OCI-LY3 (cell line): ENCODE measurements around the gene CCM2L.

Experiments
- H2AFZ ChIP-seq: fragments of 200-600, 300-600 bp; shearing (Covaris generic); 2 replicates; pipeline ENCODE4 v1.6.0; 2014; ENCODE audit warnings: antibody characterized with exemption, low read depth, low read length
- H3K27ac ChIP-seq: fragments of 200-600, 300-600 bp; sonication (generic); 2 replicates; pipeline ENCODE4 v1.5.1; 2014; ENCODE audit warnings: mild to moderate bottlenecking, low read length, moderate library complexity, mixed read lengths
- H3K27me3 ChIP-seq: fragments of 200-600, 300-600 bp; sonication (generic); 2 replicates; pipeline ENCODE4 v1.6.1; 2014; ENCODE audit warnings: low read depth, low read length, mixed read lengths
- H3K36me3 ChIP-seq: fragments of 200-600, 300-600 bp; sonication (generic); replicated peaks from 2 replicates; pipeline ENCODE3; 2014; ENCODE audit warnings: low read depth, low read length, mixed read lengths
- H3K4me1 ChIP-seq: fragments of 300-600, 200-600 bp; sonication (generic); 2 replicates; pipeline ENCODE4 v1.6.1; 2014; ENCODE audit warnings: low read length, mixed read lengths
- H3K4me2 ChIP-seq: fragments of 200-600, 300-600 bp; sonication (generic); 2 replicates; pipeline ENCODE4 v1.6.1; 2014; ENCODE audit warnings: low read length, mixed read lengths
- H3K4me3 ChIP-seq: fragments of 300-600, 200-600 bp; sonication (generic); 2 replicates; pipeline ENCODE4 v1.5.1; 2014; ENCODE audit warnings: antibody characterized with exemption, mild to moderate bottlenecking, low read length, moderate library complexity
- H3K79me2 ChIP-seq: fragments of 300-600, 200-600 bp; shearing (Covaris generic); 2 replicates; pipeline ENCODE4 v1.6.1; 2014; ENCODE audit warnings: mild to moderate bottlenecking, low read length, mixed read lengths
- H3K9ac ChIP-seq: fragments of 300-600, 200-600 bp; shearing (Covaris generic); 2 replicates; pipeline ENCODE4 v1.6.0; 2014; ENCODE audit warnings: mild to moderate bottlenecking, low read length, moderate library complexity
- H3K9me3 ChIP-seq: fragments of 200-600, 300-600 bp; shearing (Covaris generic); 2 replicates; pipeline ENCODE4 v1.6.1; 2014; ENCODE audit warnings: low read length, mixed read lengths; ENCODE audit not compliant: insufficient read depth
- H4K20me1 ChIP-seq: fragments of 200-600, 300-600 bp; sonication (generic); 2 replicates; pipeline ENCODE4 v1.6.1; 2016; ENCODE audit warnings: low read length, mixed read lengths; ENCODE audit not compliant: insufficient read depth
- EZH2phosphoT487 ChIP-seq: fragments of 200-600 bp; shearing (Covaris generic); IDR thresholded peaks from 2 replicates; pipeline ENCODE4 v1.6.1; 2018; ENCODE audit warnings: antibody characterized with exemption, mixed run types, low read depth
- TF ChIP-seq, protein P1 (sequence below): fragments of 200-600, 300-600 bp; sonication (generic); IDR thresholded peaks from 2 replicates; pipeline ENCODE4 v1.5.1; 2014; ENCODE audit warnings: antibody characterized with exemption, low read length, low read depth

Gene CCM2L

DNA sequence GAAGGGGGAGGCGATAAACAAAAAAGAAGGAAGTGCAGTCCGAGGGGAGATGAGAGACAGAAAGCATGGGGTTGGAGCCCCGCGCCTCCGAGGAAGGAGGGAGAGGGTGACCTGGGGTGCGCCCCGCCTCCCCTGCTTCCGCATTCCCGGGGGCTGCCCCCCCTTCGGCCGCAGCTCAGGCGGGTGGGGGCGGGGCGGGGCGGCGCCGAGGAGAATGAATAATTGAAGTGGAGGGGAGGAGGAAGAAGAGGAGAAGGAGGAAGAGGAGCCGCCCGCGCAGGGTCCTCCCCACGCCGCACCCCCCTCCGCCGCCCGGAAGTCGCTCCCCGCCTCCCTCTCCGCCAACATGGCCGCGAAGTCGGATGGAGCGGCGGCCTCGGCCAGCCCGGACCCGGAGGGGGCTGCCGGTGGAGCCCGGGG, 42.4 kb upstream of the CCM2L start, which contains the start of gene XKR7:
Gene XKR7 (plus strand): TSS at position 322 of the 420 bp plus-strand sequence. CDS start 25 bp downstream, at position 347.
- peak within 1 kb of the TSS; percentile 78 for H3K4me3 ChIP-seq
- peak within 1 kb of the TSS; percentile 85 for H3K4me2 ChIP-seq
- H3K9ac ChIP-seq: no peak within 1 kb of the TSS

GRCh38 chr20:31968291-31969126, 41.7 kb upstream of the CCM2L start:
- H3K9ac ChIP-seq: no peak overlapping the region
- no peaks in the 10 kb centered on the region for H3K79me2 ChIP-seq
- H3K4me2 ChIP-seq: peak overlapping the region; percentile 85
- TF ChIP-seq EZH2phosphoT487: no peak
- TF ChIP-seq, protein P1, sequence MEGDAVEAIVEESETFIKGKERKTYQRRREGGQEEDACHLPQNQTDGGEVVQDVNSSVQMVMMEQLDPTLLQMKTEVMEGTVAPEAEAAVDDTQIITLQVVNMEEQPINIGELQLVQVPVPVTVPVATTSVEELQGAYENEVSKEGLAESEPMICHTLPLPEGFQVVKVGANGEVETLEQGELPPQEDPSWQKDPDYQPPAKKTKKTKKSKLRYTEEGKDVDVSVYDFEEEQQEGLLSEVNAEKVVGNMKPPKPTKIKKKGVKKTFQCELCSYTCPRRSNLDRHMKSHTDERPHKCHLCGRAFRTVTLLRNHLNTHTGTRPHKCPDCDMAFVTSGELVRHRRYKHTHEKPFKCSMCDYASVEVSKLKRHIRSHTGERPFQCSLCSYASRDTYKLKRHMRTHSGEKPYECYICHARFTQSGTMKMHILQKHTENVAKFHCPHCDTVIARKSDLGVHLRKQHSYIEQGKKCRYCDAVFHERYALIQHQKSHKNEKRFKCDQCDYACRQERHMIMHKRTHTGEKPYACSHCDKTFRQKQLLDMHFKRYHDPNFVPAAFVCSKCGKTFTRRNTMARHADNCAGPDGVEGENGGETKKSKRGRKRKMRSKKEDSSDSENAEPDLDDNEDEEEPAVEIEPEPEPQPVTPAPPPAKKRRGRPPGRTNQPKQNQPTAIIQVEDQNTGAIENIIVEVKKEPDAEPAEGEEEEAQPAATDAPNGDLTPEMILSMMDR: no peak
- H3K9me3 ChIP-seq: no peaks in the 10 kb centered on the region
- H3K27me3 ChIP-seq: peaks cover 67% of the 10 kb centered on the region
- H2AFZ ChIP-seq: no peak overlapping the region
- H3K27ac ChIP-seq: no peak overlapping the region
- no peaks in the 10 kb centered on the region for H3K36me3 ChIP-seq
- no peaks in the 10 kb centered on the region for H3K4me1 ChIP-seq
- peaks cover 15% of the 10 kb centered on the region for H4K20me1 ChIP-seq
- peak overlapping the region; percentile 78 for H3K4me3 ChIP-seq

More for the DNA sequence above, 42.4 kb upstream of the CCM2L start, which contains the start of gene XKR7:
- no peak within 1 kb of the TSS for H2AFZ ChIP-seq
- no peaks in the 10 kb centered on the region for H3K4me1 ChIP-seq
- H4K20me1 ChIP-seq: peaks cover 15% of the 10 kb centered on the region
- H3K79me2 ChIP-seq: no peaks in the 10 kb centered on the region
- TF ChIP-seq EZH2phosphoT487: no peak
- TF ChIP-seq, protein P1: no peak
- no peak within 1 kb of the TSS for H3K27ac ChIP-seq
- peaks cover 68% of the 10 kb centered on the region for H3K27me3 ChIP-seq
- H3K36me3 ChIP-seq: no peaks in the 10 kb centered on the region
- no peaks in the 10 kb centered on the region for H3K9me3 ChIP-seq

- no peak overlapping the region for H3K27ac ChIP-seq
- no peak overlapping the region for H3K9ac ChIP-seq
- H3K4me2 ChIP-seq: no peak overlapping the region
- peaks cover 15% of the 10 kb centered on the region for H4K20me1 ChIP-seq
- no peak overlapping the region for H2AFZ ChIP-seq
- no peaks in the 10 kb centered on the region for H3K4me1 ChIP-seq
- H3K27me3 ChIP-seq: peaks cover 60% of the 10 kb centered on the region
- TF ChIP-seq, protein P1: no peak
- TF ChIP-seq EZH2phosphoT487: no peak
- H3K4me3 ChIP-seq: no peak overlapping the region
- H3K36me3 ChIP-seq: no peaks in the 10 kb centered on the region
- no peaks in the 10 kb centered on the region for H3K9me3 ChIP-seq
- no peaks in the 10 kb centered on the region for H3K79me2 ChIP-seq
Observed at GRCh38 chr20:31969991-31970390, 40.2 kb upstream of the CCM2L start.

GRCh38 chr20:31972471-31973021, 37.7 kb upstream of the CCM2L start:
- H3K9ac ChIP-seq: no peak overlapping the region
- peaks cover 43% of the 10 kb centered on the region for H3K27me3 ChIP-seq
- H3K4me3 ChIP-seq: no peak overlapping the region
- H3K4me2 ChIP-seq: no peak overlapping the region
- no peaks in the 10 kb centered on the region for H3K9me3 ChIP-seq
- peaks cover 15% of the 10 kb centered on the region for H4K20me1 ChIP-seq
- TF ChIP-seq, protein P1: no peak
- TF ChIP-seq EZH2phosphoT487: no peak
- H3K36me3 ChIP-seq: no peaks in the 10 kb centered on the region
- H3K27ac ChIP-seq: no peak overlapping the region
- H3K4me1 ChIP-seq: no peaks in the 10 kb centered on the region
- no peaks in the 10 kb centered on the region for H3K79me2 ChIP-seq
- no peak overlapping the region for H2AFZ ChIP-seq
